GM13976 (cell line): ENCODE data around the gene ZFP57.
"Not testable (repeated sequence)": the region's sequence is repeated elsewhere in the genome, so short reads cannot be mapped to it uniquely, and the experiment has no call there.

Experiments used
- DNase-seq: peaks from one replicate; pipeline ENCODE4 v3.0.0; 2012; ENCODE audit warnings: low spot score
- CTCF ChIP-seq: IDR thresholded peaks from 2 replicates; pipeline ENCODE4 v1.5.1; 2012; ENCODE audit warnings: borderline replicate concordance, mild to moderate bottlenecking; ENCODE audit not compliant: insufficient read depth; ENCODE audit errors: extremely low read depth, missing control alignments, control extremely low read depth
- in situ Hi-C: fragments of 300-500 bp; cut with MboI; formaldehyde crosslinking; loops from one replicate; pipeline ENCODE4 v1.12.0; 2022; ENCODE audit warnings: low sequenced_read_pairs, mixed read lengths, inconsistent platforms; ENCODE audit not compliant: unreplicated experiment

The ZFP57 gene

DNA sequence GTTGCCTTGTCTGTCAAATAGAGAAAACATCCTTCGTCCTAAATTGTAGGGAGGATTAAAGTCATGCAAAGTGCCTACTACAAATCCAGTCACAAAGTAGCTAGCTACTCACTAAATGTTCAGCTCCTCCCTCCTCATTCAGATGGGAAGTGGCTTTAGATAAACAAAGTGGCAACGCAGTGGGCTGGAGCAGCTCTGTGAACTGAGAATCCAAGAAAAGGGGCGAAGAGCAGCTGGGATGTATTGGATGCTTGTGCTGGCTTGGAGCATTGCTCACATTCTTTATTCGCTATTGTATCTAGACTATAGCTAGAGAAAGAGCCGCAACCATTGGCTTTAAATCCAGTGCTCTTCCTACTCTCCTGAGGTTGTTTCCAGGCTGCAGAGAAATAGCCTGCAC is 13.8 kb downstream of the ZFP57 start:
- in situ Hi-C loops = no loop called here
- no peak for DNase-seq
- no peak for TF ChIP-seq CTCF

GRCh38 chr6:29666826-29667130 is 14.2 kb downstream of the ZFP57 start:
- DNase-seq = no peak
- in situ Hi-C loops = no loop called here
- TF ChIP-seq CTCF = no peak

DNA sequence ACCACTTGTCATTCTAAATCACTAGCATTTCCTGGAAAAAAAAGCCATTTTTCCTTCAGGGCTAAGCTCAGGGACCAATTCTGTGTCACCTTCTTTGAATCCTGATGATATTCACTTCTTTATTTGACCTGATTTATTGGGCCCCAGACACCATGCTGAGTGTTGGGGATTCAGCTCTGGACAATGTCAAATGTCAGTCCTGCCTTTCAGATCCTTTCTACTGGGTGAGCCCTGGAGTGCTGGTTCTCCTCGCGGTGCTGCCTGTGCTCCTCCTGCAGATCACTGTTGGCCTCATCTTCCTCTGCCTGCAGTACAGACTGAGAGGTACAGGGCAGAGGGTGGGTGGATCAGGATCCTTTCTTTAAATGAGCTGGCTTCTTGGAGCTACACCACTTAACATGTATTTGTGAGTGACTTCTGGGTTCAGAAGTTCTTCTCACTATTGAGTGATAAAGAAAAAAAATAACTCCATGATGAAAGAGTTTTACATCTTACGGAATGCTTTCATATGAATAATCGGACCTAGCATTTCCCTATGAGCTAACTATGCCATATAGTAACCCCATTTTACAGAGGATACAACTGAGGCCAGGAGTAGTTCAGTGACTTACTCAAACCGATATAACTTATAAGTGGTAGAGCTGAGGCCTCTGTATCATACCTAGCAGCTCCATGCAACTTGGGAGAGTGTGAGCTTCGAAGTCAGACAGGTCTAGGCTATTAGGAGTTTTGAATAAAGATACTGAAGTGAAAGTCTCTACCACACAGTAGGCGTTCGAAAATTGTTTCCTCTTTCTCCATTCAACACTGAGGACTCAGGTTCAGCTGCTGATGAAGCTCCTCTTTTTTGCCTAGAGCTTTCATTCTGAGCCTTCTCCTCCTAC is 14.8 kb downstream of the ZFP57 start:
- in situ Hi-C loops = no loop called here
- DNase-seq = no peak
- no peak for TF ChIP-seq CTCF

GRCh38 chr6:29663300-29664042 is 17.5 kb downstream of the ZFP57 start:
- no peak for DNase-seq
- in situ Hi-C loops = no loop called here
- no peak for TF ChIP-seq CTCF

DNA sequence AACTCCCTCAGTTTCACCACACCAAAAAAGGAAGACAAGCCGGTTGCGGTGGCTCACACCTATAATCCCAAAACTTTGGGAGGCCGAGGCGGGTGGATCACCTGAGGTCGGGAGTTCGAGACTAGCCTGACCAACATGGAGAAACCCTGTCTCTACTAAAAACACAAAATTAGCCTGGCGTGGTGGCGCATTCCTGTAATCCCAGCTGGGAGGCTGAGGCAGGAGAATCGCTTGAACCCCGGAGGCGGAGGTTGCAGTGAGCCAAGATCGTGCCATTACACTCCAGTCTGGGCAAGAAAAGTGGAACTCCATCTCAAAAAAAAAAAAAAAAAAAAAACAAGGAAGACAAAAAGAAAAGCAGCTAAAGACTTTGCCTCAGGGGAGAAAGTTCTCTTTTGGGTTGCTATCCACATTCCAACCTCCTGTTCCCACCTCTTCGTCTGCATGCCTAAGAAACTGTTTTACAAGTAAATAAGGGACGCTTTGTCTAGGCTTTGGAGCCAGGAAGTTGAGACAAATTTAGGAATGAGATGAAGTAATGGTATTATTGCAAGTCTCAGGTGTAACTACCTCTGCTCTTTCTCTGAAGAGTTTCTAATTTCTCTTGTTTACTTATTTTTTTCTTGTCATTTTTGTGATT is 19.3 kb downstream of the ZFP57 start:
- not testable (repeated sequence) for DNase-seq

GRCh38 chr6:29661071-29661470 is 19.9 kb downstream of the ZFP57 start:
- no peak for TF ChIP-seq CTCF
- no peak for DNase-seq
- in situ Hi-C loops = no loop called here

More for the DNA sequence above, 19.3 kb downstream of the ZFP57 start:
- in situ Hi-C loops = not testable (repeated sequence)

- in situ Hi-C loops = no loop called here
- no peak for DNase-seq
- TF ChIP-seq CTCF = no peak
Observed at GRCh38 chr6:29656798-29657197, 24.2 kb downstream of the ZFP57 start, which contains the start of gene MOG. Gene MOG, plus strand, starts transcription at chr6:29657092. Its CDS starts 118 bp downstream, at chr6:29657210.
